GM19452 (cell line): Measurements from ENCODE around the gene IRAG1.

Source experiments
- ATAC-seq: cut with Tn5 transposase; IDR thresholded peaks from one replicate; pipeline ENCODE4 v1.9.1; 2021; ENCODE audit not compliant: unreplicated experiment

Gene IRAG1

DNA sequence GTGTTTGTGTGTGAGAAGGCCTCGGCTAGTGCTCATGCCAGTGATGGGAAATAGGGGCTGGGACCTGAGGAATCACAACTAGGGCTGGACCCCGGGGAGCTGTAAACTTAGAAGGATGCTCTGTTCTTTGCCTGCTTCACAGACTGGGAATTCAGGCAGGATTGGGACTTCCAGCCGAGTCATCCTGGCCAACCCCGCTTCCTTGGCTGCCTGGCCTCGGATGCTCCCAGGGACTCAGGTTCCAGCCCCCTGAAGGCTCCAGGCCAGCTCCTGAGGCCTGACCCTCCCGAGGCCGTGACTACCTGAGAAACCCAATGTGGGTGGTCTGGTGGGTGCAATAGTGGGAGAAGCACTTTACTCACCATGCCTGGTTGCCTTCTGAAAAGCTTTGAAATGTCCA lies 44.7 kb downstream of the IRAG1 start:
- no peak for ATAC-seq

DNA sequence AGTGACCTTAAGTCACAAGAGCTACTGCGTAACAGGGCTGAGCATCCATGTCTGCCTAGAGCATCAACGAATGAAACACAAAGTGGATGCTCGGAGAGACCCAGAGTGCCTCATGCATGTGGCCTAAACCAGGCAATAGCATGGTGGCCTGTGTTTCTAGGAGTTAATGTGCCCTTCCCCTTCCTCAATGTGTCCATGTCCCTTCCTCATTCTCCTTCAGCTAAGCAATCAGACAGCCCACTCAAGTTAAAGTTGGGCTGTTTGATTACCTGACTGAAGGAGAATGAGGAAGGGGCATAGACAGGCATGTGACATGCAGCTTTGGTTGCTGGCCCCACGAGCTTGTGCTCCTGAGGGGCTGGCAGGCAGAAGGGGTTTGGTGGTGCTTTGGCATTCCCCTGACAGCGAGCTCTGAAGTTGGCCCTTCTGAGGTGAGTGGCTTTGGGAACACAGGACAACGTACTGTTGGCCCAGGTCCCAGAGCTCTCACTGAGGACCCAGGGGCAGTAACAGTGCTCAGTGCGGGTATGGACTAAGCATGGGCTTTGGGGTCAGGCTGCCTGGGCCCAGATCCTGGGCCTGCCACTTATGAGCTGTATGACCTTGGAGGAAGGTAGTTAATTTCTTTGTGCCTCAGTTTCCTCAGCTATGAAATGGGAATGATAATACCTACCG lies 46.7 kb downstream of the IRAG1 start:
- ATAC-seq = no peak

DNA sequence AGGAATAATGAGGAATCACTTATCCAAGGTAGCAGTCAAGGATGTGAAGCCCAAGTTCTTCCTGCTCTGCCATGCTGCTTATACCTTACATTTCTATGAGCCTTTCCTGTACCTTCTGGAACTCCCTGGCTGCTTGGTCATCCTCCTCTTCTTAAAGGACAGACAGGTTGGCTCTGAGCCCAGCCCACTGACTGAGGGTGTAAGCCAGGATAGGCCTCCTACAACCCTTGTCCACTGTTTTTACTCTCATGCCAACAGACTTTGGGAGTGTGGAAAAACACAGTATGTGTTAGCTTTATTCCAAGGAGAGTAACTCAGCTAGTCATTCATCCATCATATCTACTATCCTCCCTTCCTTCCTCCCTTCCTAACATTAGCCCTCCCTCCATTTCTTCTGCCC lies 47.5 kb downstream of the IRAG1 start:
- ATAC-seq = no peak

GRCh38 chr11:10645212-10645795 lies 48.3 kb downstream of the IRAG1 start:
- no peak for ATAC-seq
